MM.1S (cell line): ENCODE measurements around the gene MYO5C.

ENCODE experiments used
- DNase-seq: peaks from one replicate; pipeline ENCODE4 v3.0.0-alpha.2; 2015
- H2AFZ ChIP-seq: fragments of 300-600 bp; sonication (generic); 2 replicates; pipeline ENCODE4 v1.6.0; 2016; ENCODE audit warnings: antibody characterized with exemption, low read length
- H3F3A ChIP-seq: fragments of 300-600 bp; sonication (generic); 2 replicates; pipeline ENCODE4 v1.6.1; 2016; ENCODE audit warnings: mild to moderate bottlenecking, antibody characterized with exemption, low read length, moderate library complexity, mixed read lengths; ENCODE audit not compliant: insufficient read depth
- H3K27ac ChIP-seq: fragments of 300-600 bp; sonication (generic); 2 replicates; pipeline ENCODE4 v1.5.1; 2016; ENCODE audit warnings: mild to moderate bottlenecking, low read length
- H3K27me3 ChIP-seq: fragments of 300-600 bp; sonication (generic); replicated peaks from 2 replicates; pipeline ENCODE4 v1.6.0; 2016; ENCODE audit warnings: low read length; ENCODE audit not compliant: insufficient read depth
- H3K36me3 ChIP-seq: fragments of 300-600 bp; sonication (generic); replicated peaks from 2 replicates; pipeline ENCODE4 v1.6.1; 2016; ENCODE audit warnings: mild to moderate bottlenecking, low read length, mixed read lengths; ENCODE audit not compliant: insufficient read depth
- H3K4me1 ChIP-seq: fragments of 300-600 bp; sonication (generic); 2 replicates; pipeline ENCODE4 v1.6.1; 2016; ENCODE audit warnings: low read length, mixed read lengths
- H3K4me2 ChIP-seq: fragments of 300-600 bp; sonication (generic); 2 replicates; pipeline ENCODE4 v1.6.0; 2016; ENCODE audit warnings: low read depth, low read length
- H3K4me3 ChIP-seq: fragments of 300-600 bp; sonication (generic); 2 replicates; pipeline ENCODE4 v1.5.1; 2016; ENCODE audit warnings: low read length, mixed read lengths
- H3K79me2 ChIP-seq: fragments of 300-600 bp; sonication (generic); 2 replicates; pipeline ENCODE4 v1.6.1; 2016; ENCODE audit warnings: mixed run types, low read length, mixed read lengths
- H3K9ac ChIP-seq: fragments of 300-600 bp; sonication (generic); 2 replicates; pipeline ENCODE4 v1.6.1; 2016; ENCODE audit warnings: low read length, mixed read lengths
- H3K9me2 ChIP-seq: fragments of 300-600 bp; sonication (generic); replicated peaks from 2 replicates; pipeline ENCODE4 v1.6.1; 2016; ENCODE audit warnings: mild to moderate bottlenecking, low read length, mixed read lengths; ENCODE audit not compliant: insufficient read depth
- H3K9me3 ChIP-seq: fragments of 300-600 bp; sonication (generic); replicated peaks from 2 replicates; pipeline ENCODE4 v1.6.1; 2016; ENCODE audit warnings: mild to moderate bottlenecking, low read length, mixed read lengths; ENCODE audit not compliant: insufficient read depth
- H4K20me1 ChIP-seq: fragments of 300-600 bp; sonication (generic); 2 replicates; pipeline ENCODE4 v1.6.1; 2016; ENCODE audit warnings: mild to moderate bottlenecking, low read length, moderate library complexity, mixed read lengths; ENCODE audit not compliant: insufficient read depth
- CTCF ChIP-seq: fragments of 300-600 bp; sonication (generic); IDR thresholded peaks from 2 replicates; pipeline ENCODE4 v1.5.1; 2016; ENCODE audit warnings: antibody characterized with exemption, low read length, mixed read lengths
- EZH2 ChIP-seq: fragments of 300-600 bp; sonication (generic); optimal IDR thresholded peaks from 2 replicates; pipeline ENCODE3; 2017; ENCODE audit warnings: low read depth, mild to moderate bottlenecking, antibody characterized with exemption, low read length, mixed read lengths
- EZH2phosphoT487 ChIP-seq: fragments of 300-600 bp; sonication (generic); IDR thresholded peaks from 2 replicates; pipeline ENCODE4 v1.6.1; 2018; ENCODE audit warnings: antibody characterized with exemption, low read length

Gene MYO5C

DNA sequence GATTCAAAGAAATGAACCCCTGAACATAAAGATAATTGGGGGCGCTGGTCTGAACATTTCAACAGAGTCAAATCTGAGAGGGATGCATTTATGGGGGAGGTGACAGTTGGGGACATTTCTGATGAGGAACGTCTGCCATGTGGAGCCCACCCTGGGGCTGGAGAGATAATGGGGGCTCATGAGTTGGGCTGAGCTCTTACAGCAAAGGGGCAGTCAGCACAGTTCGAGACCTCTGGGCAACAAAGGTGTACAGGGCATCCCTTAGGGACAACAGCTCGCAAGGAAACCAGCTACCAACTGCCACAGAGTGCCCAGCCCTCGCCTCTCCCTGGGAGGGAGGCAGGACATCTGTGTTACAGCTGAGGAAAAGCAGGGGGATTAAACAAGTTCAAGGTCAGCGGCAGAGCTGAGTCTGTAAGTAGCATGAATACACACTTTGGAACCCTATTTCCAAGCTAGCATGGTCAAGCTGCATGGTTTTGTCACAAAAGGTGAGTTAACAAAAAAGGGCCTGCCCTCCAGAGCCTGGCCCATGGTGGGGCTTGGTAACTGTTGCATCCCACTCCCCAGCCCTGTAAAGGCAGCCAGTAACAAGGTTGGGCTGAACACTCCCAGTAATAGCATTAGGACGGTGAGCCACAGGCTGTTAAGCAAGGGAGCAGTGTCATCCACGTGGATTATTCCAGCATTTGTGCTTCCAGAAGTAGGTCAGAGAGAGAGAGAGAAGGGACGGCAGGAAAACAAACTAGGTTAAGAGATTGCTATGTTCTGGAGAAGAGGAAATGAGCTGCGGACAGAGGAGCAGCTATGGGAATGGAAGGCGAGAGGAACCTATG is 108.7 kb downstream of the MYO5C start:
- Histone ChIP-seq H3K27ac (no peak overlapping the region), H3K9me2 (no peaks in the 10 kb centered on the region), H4K20me1 (no peaks in the 10 kb centered on the region), H3K9ac (no peak overlapping the region), H3K36me3 (no peaks in the 10 kb centered on the region), H3K27me3 (no peaks in the 10 kb centered on the region), H2AFZ (no peak overlapping the region), H3K4me3 (no peak overlapping the region), H3K4me1 (no peaks in the 10 kb centered on the region), H3K79me2 (no peaks in the 10 kb centered on the region), H3K4me2 (no peak overlapping the region), H3F3A (no peaks in the 10 kb centered on the region), H3K9me3 (no peaks in the 10 kb centered on the region)
- DNase-seq: no peak
- TF ChIP-seq CTCF: no peak
- no peak for TF ChIP-seq EZH2phosphoT487
- TF ChIP-seq EZH2: no peak

DNA sequence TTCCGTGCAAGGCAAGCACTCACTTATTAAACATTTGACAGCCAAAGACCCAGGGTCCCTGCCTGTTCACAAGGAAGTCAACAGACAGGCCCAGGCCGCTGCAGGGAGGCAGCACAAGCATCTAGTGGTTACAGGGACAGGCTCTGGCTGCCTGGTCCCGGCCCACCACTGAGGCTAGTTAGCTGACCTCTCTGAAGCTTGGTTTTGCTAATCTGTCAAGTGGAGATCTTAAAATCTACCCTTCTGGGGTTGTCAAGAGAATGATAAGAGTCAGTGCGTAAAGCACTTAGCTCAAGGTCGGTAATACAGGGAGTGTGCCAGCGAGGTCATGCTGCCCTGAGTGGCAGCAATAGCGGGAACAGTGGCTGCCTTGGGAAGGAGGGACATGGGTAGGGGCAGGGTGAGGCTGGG is 110.4 kb downstream of the MYO5C start:
- TF ChIP-seq CTCF (no peak), EZH2 (no peak), EZH2phosphoT487 (no peak)
- no peak overlapping the region for H3K9ac ChIP-seq
- no peak for DNase-seq
- H3K4me1 ChIP-seq: peaks cover 6% of the 10 kb centered on the region; the same call in 1 of the 2 replicates
- H3K4me2 ChIP-seq: no peak overlapping the region
- H3K79me2 ChIP-seq: no peaks in the 10 kb centered on the region
- H3K27me3 ChIP-seq: no peaks in the 10 kb centered on the region
- no peaks in the 10 kb centered on the region for H3K9me3 ChIP-seq
- H3K27ac ChIP-seq: no peak overlapping the region
- no peaks in the 10 kb centered on the region for H3K36me3 ChIP-seq
- H3K9me2 ChIP-seq: no peaks in the 10 kb centered on the region
- no peak overlapping the region for H3K4me3 ChIP-seq
- H2AFZ ChIP-seq: no peak overlapping the region
- H4K20me1 ChIP-seq: no peaks in the 10 kb centered on the region
- peaks cover 2% of the 10 kb centered on the region; the same call in 1 of the 2 replicates for H3F3A ChIP-seq

GRCh38 chr15:52184721-52185120 is 110.9 kb downstream of the MYO5C start:
- no peaks in the 10 kb centered on the region for H3K27me3 ChIP-seq
- no peak overlapping the region for H3K4me3 ChIP-seq
- H3K4me2 ChIP-seq: no peak overlapping the region
- H3K79me2 ChIP-seq: no peaks in the 10 kb centered on the region
- TF ChIP-seq CTCF (no peak), EZH2phosphoT487 (no peak), EZH2 (no peak)
- H3K36me3 ChIP-seq: no peaks in the 10 kb centered on the region
- H2AFZ ChIP-seq: no peak overlapping the region
- H3K9me2 ChIP-seq: no peaks in the 10 kb centered on the region
- H3K9me3 ChIP-seq: no peaks in the 10 kb centered on the region
- H3K4me1 ChIP-seq: peaks cover 6% of the 10 kb centered on the region; the same call in 1 of the 2 replicates
- no peak overlapping the region for H3K9ac ChIP-seq
- H3K27ac ChIP-seq: no peak overlapping the region
- no peak for DNase-seq
- H3F3A ChIP-seq: peaks cover 4% of the 10 kb centered on the region; the same call in 1 of the 2 replicates
- H4K20me1 ChIP-seq: no peaks in the 10 kb centered on the region
